HG02642 (cell line): Measurements from ENCODE around the gene GSTM5.
"Not testable (repeated sequence)": the region's sequence is repeated elsewhere in the genome, so short reads cannot be mapped to it uniquely, and the experiment has no call there.

Source experiments
- ATAC-seq: cut with Tn5 transposase; IDR thresholded peaks from one replicate; pipeline ENCODE4 v1.9.1; 2021; ENCODE audit warnings: mild to moderate bottlenecking; ENCODE audit not compliant: unreplicated experiment, poor library complexity

Gene GSTM5

DNA sequence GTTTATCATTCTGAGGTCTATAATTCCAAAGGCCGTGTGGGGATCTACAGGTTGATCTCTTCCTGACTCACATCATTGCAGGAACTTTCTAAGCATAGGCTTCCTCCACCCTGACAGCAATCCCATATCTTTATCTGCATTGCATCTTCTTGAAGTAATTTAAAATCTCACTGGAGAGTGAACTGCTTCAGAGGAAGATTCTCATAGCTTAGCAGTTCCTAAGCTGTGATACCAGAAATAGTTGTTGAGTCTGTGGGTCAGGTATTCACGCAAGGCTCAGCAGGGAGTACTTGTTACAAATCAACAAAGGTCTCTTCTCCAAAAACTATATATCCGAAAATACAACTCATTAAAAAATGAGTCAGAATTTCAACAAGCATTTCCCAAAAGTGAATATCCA, 16.9 kb upstream of the GSTM5 start:
- ATAC-seq: not testable (repeated sequence)

DNA sequence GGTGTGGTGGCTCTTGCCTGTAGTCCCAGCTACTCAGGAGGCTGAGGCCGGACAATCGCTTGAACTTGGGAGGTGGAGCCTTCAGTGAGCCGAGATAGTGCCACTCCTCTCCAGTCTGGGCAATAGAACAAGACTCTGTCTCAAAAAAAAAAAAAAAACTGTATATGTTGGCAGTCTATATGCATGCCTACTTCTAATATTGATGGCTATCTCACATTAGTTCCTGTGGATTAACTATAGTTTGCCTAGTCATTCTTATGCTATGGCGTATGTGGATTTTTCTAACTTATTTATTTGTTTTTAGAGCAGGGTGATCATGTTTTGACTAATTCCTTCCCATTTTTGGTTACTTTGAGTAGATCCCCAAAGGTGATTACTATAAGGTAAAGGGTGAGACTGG, 15.0 kb upstream of the GSTM5 start:
- no peak for ATAC-seq

DNA sequence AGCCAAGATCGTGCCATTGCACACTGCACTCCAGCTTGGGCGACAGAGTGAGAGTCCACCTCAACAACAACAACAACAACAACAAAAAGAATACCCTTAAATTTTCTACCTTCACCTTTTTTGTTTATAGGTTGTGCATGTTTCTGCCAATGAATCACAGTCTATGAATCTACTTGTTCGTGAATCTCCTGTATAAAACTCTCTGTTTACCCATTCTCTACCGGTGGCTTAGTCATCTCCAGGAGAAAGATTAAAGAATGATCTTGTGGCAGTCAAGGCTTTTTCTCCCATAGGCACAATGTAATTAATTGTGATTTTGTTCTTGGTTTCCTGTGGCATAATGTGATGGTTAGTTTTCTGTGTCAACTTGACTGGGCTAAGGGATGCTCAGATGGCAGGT, 14.2 kb upstream of the GSTM5 start:
- not testable (repeated sequence) for ATAC-seq

DNA sequence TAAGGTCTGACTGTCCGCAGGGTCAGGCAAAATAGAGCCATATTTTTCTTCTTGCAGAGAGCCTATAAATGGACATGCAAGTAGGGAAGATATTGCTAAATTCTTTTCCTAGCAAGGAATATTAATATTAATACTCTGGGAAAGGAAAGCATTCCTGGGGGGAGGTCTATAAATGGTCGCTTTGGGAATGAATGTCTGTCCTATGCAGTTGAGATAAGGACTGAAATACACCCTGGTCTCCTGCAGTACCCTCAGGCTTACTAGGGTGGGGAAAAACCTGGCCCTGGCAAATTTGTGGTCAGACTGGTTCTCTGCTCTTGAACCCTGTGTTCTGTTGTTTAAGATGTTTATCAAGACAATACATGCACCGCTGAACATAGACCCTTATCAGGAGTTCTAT, 9.1 kb upstream of the GSTM5 start:
- not testable (repeated sequence) for ATAC-seq

DNA sequence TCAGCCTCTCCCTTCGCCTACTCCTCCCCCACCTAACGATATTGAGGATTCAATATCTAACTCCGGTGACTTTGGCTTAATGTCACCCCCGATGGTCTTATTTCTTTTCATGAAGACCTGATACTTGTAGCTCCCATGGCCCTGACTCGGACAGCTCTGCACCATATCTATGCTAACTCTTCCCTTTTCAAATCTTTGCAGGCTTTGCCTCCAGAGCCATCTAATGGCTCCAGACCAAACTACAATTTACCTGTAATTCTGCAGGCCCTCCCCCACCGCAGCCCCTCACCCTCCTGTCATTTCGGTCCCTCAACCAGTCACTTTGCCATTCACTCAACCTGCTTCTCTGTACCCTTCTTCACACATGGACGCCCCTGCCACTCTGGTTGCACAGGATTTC, 7.9 kb upstream of the GSTM5 start:
- ATAC-seq: no peak

DNA sequence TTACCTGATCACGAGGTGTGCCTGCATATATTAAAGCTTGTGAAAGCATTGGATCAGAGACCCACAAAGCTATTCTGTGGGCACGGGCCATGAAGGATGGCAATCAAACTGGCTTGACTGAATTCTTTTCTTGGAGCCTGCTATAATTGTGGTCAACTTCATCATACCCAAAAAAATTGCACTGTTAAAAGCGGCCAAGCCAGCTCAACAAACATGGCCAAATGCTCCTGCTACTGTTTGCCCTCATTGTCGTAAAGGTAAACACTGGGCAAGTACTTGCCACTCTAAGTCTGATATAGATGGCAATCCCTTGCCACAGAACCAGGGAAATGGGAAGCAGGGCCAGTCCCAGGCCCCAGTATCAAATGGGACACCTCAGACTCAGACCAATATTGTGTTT, 6.6 kb upstream of the GSTM5 start:
- no peak for ATAC-seq

DNA sequence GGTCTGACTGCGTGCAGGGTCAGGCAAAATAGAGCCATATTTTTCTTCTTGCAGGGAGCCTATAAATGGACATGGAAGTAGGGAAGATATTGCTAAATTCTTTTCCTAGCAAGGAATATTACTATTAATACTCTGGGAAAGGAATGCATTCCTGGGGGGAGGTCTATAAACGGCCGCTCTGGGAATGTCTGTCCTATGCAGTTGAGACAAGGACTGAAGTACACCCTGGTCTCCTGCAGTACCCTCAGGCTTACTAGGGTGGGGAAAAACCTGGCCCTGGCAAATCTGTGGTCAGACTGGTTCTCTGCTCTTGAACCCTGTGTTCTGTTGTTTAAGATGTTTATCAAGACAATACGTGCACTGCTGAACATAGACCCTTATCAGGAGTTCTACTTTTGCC, 3.1 kb upstream of the GSTM5 start:
- ATAC-seq: not testable (repeated sequence)

DNA sequence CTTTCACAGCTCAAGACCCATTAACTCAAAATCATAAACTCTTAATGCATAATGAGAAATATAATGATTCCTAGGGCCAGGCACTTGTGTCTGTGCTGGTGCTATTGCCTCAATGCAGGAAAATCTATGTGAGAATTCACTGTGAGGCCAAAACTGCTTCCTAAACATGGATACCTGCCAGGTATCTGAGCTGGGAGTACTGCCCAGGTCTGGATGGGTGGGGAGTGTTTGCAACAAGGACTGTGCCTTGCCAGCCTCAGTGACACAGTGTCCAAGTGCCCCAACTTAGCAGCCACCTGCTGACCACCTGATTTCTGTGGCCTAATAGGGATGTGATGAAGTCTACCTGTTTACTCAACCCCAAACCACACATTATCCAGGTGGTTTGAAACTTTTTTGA, 2.2 kb upstream of the GSTM5 start:
- not testable (repeated sequence) for ATAC-seq

DNA sequence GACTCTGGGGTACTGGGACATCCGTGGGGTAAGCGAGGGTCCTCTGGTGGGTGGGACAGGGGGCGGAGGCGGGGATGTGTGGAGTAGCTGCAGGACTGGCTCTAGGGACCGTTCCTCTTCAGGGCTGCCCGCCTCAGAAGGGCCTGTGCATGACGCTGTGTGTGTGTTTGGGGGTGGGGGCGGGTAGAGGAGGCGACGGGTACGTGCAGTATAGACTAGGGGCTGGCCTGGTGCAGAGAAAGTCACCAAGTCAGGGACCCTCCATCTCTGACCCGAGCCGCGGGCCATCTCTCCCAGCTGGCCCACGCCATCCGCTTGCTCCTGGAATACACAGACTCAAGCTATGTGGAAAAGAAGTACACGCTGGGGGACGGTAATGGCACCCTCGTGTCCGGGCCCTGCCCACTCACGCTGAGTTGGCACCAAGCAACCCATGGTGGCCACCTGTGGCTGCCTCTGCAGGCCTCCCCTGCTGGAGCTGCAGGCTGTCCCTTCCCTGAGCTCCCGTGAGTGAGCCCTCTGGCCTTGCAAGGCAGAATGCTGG, 342 bp downstream of the GSTM5 start:
- no peak for ATAC-seq

DNA sequence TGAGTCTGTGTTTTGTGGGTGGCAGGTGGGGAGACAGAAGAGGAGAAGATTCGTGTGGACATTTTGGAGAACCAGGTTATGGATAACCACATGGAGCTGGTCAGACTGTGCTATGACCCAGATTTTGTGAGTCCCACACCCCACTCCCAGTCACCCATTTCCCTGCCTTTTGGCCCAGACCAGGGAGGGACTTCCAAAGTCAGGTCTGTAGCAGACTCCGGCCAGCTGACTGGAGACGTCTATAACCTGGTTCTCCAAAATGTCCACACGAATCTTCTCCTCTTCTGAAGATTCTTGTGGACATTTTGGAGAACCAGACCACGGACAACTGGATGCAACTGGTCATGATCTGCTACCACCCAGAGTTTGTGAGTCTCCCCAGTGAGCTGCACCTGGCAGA, 1.6 kb downstream of the GSTM5 start:
- ATAC-seq: no peak

DNA sequence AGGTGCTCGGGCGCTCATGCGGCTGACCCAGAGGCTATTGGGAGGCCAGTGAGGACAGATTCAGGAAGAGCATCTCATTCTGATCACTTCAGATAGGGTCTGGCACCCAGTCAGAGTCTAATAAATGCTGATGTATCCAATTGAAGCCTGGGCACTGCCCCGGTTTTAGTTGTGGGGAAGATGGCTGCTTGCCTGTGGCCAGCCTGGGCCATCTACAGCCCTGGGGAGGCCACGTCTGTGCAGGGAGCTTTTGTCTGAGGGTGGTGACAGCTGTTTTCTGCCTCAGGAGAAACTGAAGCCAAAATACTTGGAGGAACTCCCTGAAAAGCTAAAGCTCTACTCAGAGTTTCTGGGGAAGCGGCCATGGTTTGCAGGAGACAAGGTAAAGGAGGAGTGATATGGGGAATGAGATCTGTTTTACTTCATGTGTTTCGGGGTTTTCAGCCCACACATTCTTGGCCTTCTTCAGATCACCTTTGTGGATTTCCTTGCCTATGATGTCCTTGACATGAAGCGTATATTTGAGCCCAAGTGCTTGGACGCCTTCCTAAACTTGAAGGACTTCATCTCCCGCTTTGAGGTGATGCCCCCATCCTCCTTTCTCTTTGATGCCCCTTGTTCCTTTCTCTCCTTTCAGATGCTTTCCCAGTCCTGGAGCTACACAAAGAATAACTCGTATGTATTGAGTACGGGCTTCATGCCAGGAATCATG, 2.8 kb downstream of the GSTM5 start:
- no peak for ATAC-seq

DNA sequence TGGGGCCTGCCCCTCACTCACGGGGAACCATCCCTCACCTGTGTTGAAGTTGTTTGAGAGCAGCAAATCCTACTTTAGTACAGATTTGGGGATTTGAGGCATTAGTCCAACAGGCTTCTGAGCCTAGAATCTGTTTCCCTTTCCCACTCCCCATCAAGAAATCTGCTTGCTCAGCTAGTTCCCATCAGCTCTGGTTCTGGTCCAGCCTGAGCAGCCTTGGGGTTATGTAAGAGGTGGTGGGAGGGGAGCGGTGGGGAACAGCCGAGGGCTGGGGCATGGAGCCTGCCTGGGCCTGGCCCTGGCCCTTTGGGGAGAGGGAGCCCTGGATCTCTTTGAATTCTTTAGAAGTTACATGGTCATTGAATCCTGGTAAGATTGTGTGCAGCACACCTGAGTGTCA, 4.1 kb downstream of the GSTM5 start:
- ATAC-seq: no peak

DNA sequence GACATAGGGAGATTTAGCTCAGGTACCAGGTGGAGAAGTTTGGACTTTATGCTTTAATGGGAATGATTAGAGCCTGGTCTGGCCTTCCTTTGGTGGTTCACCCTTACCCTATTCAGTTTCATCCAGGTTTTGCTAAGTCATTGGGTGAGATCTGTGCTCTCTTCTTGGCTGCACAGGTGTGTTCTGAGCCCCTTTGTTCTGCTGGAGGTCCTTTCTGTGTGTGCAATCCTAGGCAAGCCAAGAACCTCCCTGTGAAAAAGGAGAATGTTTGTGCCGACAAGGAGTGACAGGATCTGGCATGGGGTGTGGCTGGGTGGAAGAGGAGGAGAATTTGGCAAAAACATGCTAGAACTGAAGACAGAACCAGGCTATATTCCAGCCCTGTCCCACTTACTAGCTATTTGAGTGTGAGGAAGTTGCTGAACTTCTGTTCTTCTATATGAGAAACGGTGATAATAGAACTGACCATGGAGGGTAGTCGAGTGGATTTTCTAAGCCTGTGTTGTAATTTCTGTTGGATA, 4.6 kb downstream of the GSTM5 start:
- no peak for ATAC-seq

DNA sequence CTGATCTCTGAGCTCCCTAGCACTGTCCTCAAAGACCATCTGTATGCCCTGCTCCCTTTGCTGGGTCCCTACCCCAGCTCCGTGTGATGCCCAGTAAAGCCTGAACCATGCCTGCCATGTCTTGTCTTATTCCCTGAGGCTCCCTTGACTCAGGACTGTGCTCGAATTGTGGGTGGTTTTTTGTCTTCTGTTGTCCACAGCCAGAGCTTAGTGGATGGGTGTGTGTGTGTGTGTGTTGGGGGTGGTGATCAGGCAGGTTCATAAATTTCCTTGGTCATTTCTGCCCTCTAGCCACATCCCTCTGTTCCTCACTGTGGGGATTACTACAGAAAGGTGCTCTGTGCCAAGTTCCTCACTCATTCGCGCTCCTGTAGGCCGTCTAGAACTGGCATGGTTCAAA, 5.7 kb downstream of the GSTM5 start:
- ATAC-seq: no peak

DNA sequence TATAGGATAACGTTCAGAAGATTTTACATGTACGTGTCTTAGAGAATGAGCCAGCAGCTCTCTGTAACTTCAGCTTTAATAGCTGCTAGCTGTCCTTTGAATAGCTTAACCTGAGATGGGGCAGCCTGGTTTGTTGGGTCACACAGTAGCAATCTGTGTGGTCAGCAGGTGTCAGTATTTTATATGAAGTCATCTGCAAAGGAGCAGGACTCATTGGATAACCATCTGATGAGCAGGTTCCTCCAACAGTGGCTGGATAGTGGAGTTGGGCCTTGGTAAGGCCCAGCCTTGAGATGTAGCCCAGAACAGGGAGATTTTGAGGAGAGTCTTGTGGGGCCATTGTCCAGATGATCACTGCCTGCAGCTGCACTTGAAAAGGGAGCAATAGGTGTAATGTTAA, 6.4 kb downstream of the GSTM5 start:
- no peak for ATAC-seq

DNA sequence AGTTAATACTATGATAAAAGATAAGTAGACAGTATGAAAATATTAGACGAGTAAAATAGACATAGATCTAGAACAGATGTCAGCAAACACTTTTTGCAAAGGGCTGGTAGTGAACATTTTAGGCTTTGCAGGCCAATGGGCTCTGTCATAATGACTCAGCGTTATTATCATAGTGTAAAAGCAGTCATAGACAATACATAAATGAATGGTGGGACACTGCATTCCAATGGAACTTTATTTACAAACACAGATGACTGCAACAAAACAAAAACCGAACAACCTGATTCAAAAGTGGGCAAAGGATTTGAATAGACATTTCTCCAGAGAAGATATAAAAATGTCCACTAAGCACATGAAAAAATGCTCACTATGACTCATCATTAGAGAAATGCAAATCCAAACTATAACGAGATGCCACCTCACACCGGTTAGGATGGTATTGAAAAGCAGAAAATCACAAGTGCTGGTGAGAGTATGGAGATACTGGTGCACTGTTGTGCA, 7.3 kb downstream of the GSTM5 start:
- ATAC-seq: no peak

DNA sequence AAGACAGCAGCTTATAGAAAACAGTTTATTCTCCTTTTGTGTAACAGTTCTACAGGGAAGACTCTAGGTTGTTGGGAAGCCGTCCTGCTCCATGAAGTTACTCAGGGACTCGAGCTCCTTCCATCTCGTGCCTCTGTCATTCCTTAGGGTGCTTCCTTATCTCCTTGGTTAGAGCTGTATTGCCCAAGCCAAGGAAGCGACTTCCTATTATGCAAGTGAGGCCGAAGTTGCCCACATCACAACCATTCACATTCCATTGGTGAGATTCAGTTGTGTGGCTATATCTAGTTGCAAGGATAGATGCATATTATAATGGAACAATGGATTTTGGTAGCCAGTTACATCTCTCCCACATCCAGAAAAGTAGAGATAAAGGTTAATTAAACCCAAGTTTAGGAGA, 9.0 kb downstream of the GSTM5 start:
- ATAC-seq: no peak

DNA sequence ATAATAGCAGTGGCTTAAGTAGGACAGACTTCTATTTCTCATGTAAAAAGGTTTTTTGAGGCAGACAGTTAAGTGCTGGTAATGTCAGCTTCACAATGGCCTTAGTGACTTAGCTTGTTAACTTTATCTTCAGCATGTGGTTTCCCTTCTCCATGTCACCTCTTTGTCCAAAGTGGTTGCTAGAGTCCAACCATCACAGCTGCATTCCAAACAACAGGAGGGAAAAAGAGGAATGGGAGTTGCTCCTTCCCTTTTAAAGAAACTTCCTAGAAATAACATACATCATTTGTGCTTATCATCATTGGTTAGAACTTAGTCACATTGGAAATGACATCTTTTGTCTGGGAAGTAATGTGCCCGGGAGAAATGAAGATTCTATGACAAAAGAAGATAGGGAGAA, 9.9 kb downstream of the GSTM5 start:
- no peak for ATAC-seq

DNA sequence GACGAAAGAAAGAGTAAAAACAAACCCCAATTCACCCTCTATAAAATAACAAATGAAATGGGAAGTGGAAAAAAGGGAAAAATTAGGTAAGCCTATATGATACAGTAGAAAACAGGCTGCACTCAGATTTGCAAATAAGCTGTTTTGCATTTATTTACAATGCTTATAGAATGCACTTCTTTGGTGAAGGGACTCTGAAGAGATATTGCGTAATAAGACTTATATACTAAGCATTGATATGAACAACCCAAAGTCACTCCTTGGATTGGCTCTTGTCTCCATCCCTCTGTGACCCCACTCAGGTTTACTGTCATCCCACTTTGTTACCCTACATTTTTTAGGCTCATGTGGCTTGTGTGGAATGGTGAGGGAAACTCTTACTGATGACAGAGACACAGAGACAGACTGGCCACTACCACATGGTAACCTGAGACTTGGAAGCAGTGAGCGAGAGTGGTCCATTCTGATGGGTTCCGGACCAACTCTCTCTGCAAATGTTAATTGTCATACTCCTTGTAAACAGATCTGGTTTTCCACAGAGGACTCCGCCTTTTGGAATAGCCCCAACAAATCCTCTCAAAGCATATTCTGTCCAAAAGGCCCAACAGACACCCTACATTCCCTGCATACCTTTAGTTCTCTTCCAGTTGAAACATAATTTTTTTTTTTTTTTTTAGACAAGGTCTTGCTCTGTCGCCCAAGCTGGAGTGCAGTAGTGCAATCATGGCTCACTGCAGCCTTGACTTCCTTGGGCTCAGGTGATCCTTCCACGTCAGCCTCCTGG, 11.0 kb downstream of the GSTM5 start:
- no peak for ATAC-seq

DNA sequence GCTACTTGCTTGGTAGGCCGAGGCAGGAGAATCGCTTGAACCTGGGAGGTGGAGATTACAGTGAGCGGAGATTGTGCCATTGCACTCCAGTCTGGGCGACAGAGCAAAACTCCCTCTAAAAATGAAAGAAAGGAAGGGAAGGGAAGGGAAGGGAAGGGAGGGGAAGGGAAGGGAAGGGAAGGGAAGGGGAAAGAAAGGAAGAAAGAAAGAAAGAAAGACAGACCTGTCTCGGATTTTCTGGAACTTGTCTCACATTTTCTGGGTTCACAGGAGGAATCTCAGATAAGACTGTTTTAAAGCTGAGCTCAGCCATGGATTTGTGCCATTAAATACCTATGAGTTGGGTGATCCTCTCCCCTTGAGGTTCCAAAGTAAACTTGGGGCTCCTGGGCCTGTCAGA, 12.9 kb downstream of the GSTM5 start:
- no peak for ATAC-seq

DNA sequence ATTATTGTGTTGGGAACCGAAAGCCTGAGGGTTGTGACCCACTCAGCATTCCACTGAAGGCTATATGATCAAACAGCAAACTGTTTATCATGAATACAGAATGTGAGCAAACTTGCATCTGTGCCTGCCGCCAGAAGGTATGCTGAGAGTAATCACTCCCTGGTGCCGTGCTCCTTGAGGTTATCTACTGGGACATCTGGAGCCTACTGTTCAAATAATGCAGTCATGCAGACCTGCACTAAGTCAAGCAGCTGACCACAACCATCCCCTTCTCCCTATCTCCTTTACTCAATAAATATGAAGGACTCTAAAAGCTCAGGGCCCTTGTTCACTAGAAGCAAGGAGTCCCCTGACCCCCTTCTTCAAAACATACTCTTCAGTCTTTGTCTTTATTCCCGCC, 13.5 kb downstream of the GSTM5 start:
- ATAC-seq: no peak
